GM10248 (cell line): Measurements from ENCODE around the gene MTM1.

Experiments used
- CTCF ChIA-PET: fragments of 300-600 bp; sonication (Branson Sonifier 250); formaldehyde crosslinking; extraction: SDS; loops from one replicate; lab custom pipeline; 2021; ENCODE audit warnings: antibody characterized with exemption; lab: Yijun Ruan, JAX
- POLR2A ChIA-PET: fragments of 350-650 bp; sonication (Branson Sonifier 250); formaldehyde crosslinking; extraction: SDS; loops from one replicate; lab custom pipeline; 2020; ENCODE audit warnings: antibody characterized with exemption; lab: Yijun Ruan, JAX
- DNase-seq: peaks from one replicate; pipeline ENCODE4 v3.0.0; 2012; ENCODE audit errors: extremely low spot score
- CTCF ChIP-seq: IDR thresholded peaks from 2 replicates; pipeline ENCODE4 v1.5.1; 2012; ENCODE audit warnings: mild to moderate bottlenecking, low read depth; ENCODE audit errors: extremely low read depth, missing control alignments, control extremely low read depth

MTM1 gene

GRCh38 chrX:150649096-150649870 is 80.9 kb downstream of the MTM1 start:
- CTCF ChIA-PET, result no interaction called here
- no peak for TF ChIP-seq CTCF
- no peak for DNase-seq
- POLR2A ChIA-PET, result no interaction called here

DNA sequence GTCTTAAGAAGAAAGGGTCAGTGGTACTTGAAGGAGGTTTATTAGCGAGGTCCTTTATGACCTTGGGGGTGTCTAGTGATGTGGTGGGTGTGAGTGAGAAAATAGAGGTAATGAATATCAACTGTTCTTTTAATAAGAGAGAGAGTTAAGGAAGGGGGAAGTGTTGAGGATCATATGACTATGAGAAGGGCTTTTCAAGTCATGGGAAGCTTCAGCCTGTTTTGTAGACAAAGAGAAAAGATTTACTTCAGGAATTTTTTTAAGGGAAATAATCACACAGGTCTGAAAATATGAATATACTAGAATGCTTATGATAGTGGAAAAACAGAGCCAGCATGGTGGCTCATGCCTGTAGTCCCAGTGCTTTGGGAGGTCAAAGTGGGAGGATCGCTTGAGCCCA is 83.5 kb downstream of the MTM1 start:
- ChIA-PET POLR2A (interaction anchor here (0.6 kb wide), 1 partner anchor 174 kb away, joined by 3 read pairs; no protein-coding TSS in a partner anchor), CTCF (no interaction called here)
- DNase-seq, result no peak
- no peak for TF ChIP-seq CTCF

- POLR2A ChIA-PET, result no interaction called here
- no peak for DNase-seq
- CTCF ChIA-PET, result no interaction called here
- no peak for TF ChIP-seq CTCF
These were observed 87.4 kb downstream of the MTM1 start for GRCh38 chrX:150655788-150656187.

GRCh38 chrX:150663073-150663472 is 94.7 kb downstream of the MTM1 start:
- no peak for TF ChIP-seq CTCF
- ChIA-PET CTCF (interaction anchor here (0.8 to 1.2 kb wide), 3 partner anchors 9 to 23 kb away, joined by 3 read pairs; no protein-coding TSS in a partner anchor), POLR2A (no interaction called here)
- DNase-seq, result no peak

DNA sequence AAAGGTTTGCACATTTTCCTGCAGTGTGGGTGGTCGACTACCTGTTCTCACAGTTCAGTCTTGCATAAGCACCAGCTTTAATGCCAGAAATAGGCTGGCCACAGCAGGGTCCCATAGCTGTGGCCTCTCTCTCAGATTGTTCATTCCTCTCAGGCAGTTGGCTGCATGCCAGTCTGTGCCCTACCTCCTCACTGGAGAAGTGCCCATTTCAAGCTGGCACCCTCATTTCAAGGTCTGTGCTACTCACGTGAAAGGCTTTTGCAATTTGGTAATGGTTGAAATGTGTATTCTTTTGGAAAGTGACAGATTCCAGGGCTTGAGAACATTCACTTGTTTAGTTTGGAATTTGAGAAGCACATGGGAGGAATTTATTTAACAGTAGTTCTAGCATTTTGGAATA is 95.9 kb downstream of the MTM1 start:
- DNase-seq, result no peak
- CTCF ChIA-PET, result interaction anchor here (0.9 kb wide), 1 partner anchor 24 kb away, joined by 3 read pairs; no protein-coding TSS in a partner anchor
- no peak for TF ChIP-seq CTCF
- POLR2A ChIA-PET, result no interaction called here

DNA sequence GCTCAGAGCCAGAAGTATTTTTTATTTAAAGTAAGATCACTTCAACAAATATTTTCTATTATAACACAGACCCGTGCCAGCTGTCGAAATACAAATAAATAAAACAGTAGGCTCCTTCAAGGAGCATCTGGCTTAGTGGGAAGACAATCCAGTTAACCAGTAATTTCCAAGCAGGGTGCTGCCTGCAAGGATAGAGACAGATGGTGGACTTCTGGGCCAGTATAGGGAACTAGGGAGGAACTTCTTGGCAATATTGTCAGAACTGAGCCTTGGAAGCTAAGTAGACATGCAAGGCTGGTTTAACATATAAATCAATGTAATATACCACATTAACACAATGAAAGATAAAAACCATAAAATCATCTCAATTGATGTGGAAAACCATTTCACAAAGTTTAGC is 107.8 kb downstream of the MTM1 start:
- no peak for TF ChIP-seq CTCF
- no peak for DNase-seq
- POLR2A ChIA-PET, result no interaction called here
- CTCF ChIA-PET, result interaction anchor here (2.8 kb wide), 1 partner anchor 7 kb away, joined by 8 read pairs; no protein-coding TSS in a partner anchor
